ENCODE results near the gene ZFHX2. TPM values are rescaled to one million over a fixed set of nuclear protein-coding genes. Genes with fewer than 3 reads are reported as not detected.

ZFHX2 gene
- total and polyA plus RNA-seq, 2 of the 13 experiments (the other 11 are each of a cell fraction or from before 2014, with no cell fraction given): 0.17 to 0.44 TPM

- TF ChIP-seq MTF2 (CRISPR knock-in tag; IDR thresholded peaks at IDR 0.05; ENCODE audit: borderline replicate concordance): no peak
- TF ChIP-seq MIER2 (CRISPR knock-in tag; IDR thresholded peaks at IDR 0.05): no peak
- TF ChIP-seq ATF3 (CRISPR knock-in tag; IDR thresholded peaks at IDR 0.05): no peak
- TF ChIP-seq ZNF775 (CRISPR knock-in tag; IDR thresholded peaks at IDR 0.05; ENCODE audit: borderline replicate concordance): no peak
- TF ChIP-seq PCBP1 (IDR thresholded peaks at IDR 0.05; ENCODE audit: borderline replicate concordance, low read depth, low read length): no peak
- TF ChIP-seq NFE2L2 (IDR thresholded peaks at IDR 0.05; ENCODE audit: low read length): no peak
- TF ChIP-seq CBX2 (IDR thresholded peaks at IDR 0.05; ENCODE audit: low read depth, low read length): no peak
- no peak for TF ChIP-seq CBX2 (CRISPR knock-in tag; IDR thresholded peaks at IDR 0.05; ENCODE audit: low read depth)
- no peak for TF ChIP-seq CSRNP2 (CRISPR knock-in tag; conservative IDR thresholded peaks at IDR 0.05; ENCODE audit: low read depth)
- no peak for TF ChIP-seq NFIC (IDR thresholded peaks at IDR 0.05; ENCODE audit: low read length)
- no peak for TF ChIP-seq TCF7L2 (IDR thresholded peaks at IDR 0.05; ENCODE audit: low read depth, low read length)
- TF ChIP-seq MYNN (CRISPR knock-in tag; IDR thresholded peaks at IDR 0.05; ENCODE audit: low read depth): no peak
- TF ChIP-seq FUBP1 (CRISPR knock-in tag; IDR thresholded peaks at IDR 0.05; ENCODE audit: borderline replicate concordance): no peak
- no peak for TF ChIP-seq SALL1 (CRISPR knock-in tag; IDR thresholded peaks at IDR 0.05)
- TF ChIP-seq HNRNPUL1 (IDR thresholded peaks at IDR 0.05; ENCODE audit: low read depth, low read length): no peak
- TF ChIP-seq GLI4 (CRISPR knock-in tag; IDR thresholded peaks at IDR 0.05; ENCODE audit: borderline replicate concordance): no peak
- TF ChIP-seq ZNF430 (CRISPR knock-in tag; IDR thresholded peaks at IDR 0.05): no peak
- no peak for TF ChIP-seq TOE1 (CRISPR knock-in tag; IDR thresholded peaks at IDR 0.05)
- no peak for TF ChIP-seq ATRX (CRISPR knock-in tag; IDR thresholded peaks at IDR 0.05; ENCODE audit: borderline replicate concordance)
- TF ChIP-seq ARID5B (CRISPR knock-in tag; IDR thresholded peaks at IDR 0.05): no peak
- TF ChIP-seq POLR2AphosphoS5 (IDR thresholded peaks at IDR 0.05; ENCODE audit: low read depth, low read length): peak; percentile 79
- no peak for TF ChIP-seq PREB (CRISPR knock-in tag; IDR thresholded peaks at IDR 0.05)
- TF ChIP-seq TEAD3 (CRISPR knock-in tag; optimal IDR thresholded peaks at IDR 0.05; ENCODE audit: borderline replicate concordance): peak; percentile 28
Observed at GRCh38 chr14:23580948-23581281, 29.4 kb upstream of the ZFHX2 start (continued).

Measured in HepG2 (cell line).